Neural progenitor cell (in vitro differentiated cells): Measurements from ENCODE around the gene MYH15.

ENCODE experiments used
- EZH2 ChIP-seq: fragments of 200-600 bp; sonication (generic); IDR thresholded peaks from 2 replicates; pipeline ENCODE4 v1.6.1; 2017; ENCODE audit warnings: antibody characterized with exemption, mild to moderate bottlenecking, moderate library complexity
- TF ChIP-seq, protein P1 (sequence below): fragments of 200-600 bp; sonication (generic); IDR thresholded peaks from 2 replicates; pipeline ENCODE4 v1.5.1; 2017; ENCODE audit warnings: antibody characterized with exemption, mild to moderate bottlenecking

DNA sequence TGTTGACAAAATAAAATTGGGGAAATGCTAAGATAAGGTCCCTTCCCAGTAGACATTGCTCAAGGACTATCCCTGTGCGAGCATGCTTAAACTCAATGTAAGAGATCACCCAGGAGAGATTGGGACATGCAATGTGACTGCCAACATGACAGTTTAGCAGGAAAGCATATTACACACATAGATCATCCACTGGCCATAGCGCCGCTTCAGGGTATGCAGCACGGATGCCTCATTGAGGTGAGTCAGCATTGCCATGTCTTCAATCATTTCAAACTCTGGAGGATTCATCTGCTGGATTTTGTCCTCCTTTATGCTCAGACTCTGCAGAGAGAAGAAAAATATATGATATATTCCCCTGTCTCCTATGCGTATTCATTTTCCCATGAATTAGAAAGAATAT, 8.9 kb downstream of the MYH15 start:
- TF ChIP-seq, protein P1, sequence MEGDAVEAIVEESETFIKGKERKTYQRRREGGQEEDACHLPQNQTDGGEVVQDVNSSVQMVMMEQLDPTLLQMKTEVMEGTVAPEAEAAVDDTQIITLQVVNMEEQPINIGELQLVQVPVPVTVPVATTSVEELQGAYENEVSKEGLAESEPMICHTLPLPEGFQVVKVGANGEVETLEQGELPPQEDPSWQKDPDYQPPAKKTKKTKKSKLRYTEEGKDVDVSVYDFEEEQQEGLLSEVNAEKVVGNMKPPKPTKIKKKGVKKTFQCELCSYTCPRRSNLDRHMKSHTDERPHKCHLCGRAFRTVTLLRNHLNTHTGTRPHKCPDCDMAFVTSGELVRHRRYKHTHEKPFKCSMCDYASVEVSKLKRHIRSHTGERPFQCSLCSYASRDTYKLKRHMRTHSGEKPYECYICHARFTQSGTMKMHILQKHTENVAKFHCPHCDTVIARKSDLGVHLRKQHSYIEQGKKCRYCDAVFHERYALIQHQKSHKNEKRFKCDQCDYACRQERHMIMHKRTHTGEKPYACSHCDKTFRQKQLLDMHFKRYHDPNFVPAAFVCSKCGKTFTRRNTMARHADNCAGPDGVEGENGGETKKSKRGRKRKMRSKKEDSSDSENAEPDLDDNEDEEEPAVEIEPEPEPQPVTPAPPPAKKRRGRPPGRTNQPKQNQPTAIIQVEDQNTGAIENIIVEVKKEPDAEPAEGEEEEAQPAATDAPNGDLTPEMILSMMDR: no peak
- TF ChIP-seq EZH2: no peak
